Epidermal melanocyte (primary cell): ENCODE results near the gene CDH24.
"Not testable (repeated sequence)": the region's sequence is repeated elsewhere in the genome, so short reads cannot be mapped to it uniquely, and the experiment has no call there.

Experiments
- DNase-seq: peaks from one replicate; pipeline ENCODE4 v3.0.0; 2011; ENCODE audit warnings: low spot score; ENCODE audit not compliant: insufficient read length

CDH24 gene

GRCh38 chr14:23021434-23021833 lies 35.9 kb downstream of the CDH24 start:
- DNase-seq, result no peak

DNA sequence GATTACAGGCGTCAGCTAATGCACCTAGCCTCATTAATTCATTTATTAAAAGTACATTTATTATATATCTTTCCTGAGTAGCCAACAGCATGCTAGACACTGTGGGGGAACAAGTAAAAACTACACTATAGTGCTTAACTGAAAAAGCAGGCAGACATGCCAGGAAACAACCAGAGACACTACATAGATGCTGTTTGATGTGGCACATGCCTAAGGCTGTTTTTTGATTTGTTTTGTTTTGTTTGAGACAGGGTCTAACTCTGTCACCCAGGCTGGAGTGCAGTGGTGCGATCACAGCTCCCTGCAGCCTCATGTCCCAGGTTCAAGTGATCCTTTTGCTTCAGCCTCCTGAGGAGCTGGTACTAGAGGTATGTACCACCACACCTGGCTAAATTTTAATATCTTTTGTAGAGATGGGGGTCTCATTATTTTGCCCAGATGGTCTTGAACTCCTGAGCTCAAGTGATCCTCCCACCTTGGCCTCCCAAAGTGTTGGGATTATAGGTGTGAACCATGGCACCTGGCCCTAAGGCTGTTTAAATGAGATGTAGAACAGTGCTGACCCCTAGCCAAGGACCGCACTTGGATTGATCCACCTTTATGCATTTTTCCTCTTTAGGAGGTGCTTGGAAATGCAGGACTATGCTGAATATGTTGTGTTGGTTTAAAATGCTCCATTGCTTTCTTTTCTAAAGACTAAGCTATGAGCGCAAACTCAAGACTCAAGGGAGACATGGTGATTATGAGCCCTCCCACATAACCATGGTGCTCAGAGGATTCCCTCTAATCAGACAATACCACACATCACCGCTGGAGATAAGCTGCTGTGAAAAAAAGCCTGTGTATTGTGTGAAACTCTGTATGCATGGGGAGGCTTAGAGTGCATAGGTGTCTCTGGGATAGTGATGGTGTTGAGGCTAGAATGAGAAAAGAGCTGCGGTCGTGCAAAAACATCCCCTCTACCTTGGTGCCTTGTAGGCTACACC lies 36.9 kb downstream of the CDH24 start:
- no peak for DNase-seq

- no peak for DNase-seq
Measured at GRCh38 chr14:23018107-23018506, 39.2 kb downstream of the CDH24 start.

GRCh38 chr14:23017091-23017490 lies 40.2 kb downstream of the CDH24 start:
- no peak for DNase-seq

DNA sequence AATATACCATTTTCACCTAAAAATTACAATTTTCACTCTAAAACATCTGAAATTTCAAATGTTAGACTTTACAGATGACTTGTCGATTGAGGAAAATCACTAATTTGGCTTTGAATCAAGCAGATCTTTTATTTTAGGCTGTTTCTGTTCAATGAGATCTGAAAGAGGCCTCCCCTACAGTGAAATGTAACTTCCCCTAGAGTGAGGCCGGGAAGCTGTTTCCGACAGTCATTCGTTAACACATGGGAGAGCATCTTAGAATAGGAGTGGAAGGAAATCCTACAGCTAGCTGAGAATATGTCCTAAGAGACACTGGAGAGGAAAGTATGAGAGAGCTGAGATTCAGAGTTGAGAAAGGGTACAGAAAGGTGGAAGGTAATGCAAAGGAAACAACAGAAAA lies 41.7 kb downstream of the CDH24 start:
- no peak for DNase-seq

GRCh38 chr14:23013749-23014054 lies 43.6 kb downstream of the CDH24 start:
- DNase-seq, result not testable (repeated sequence)

GRCh38 chr14:23013054-23013748 lies 44.1 kb downstream of the CDH24 start:
- DNase-seq, result no peak

DNA sequence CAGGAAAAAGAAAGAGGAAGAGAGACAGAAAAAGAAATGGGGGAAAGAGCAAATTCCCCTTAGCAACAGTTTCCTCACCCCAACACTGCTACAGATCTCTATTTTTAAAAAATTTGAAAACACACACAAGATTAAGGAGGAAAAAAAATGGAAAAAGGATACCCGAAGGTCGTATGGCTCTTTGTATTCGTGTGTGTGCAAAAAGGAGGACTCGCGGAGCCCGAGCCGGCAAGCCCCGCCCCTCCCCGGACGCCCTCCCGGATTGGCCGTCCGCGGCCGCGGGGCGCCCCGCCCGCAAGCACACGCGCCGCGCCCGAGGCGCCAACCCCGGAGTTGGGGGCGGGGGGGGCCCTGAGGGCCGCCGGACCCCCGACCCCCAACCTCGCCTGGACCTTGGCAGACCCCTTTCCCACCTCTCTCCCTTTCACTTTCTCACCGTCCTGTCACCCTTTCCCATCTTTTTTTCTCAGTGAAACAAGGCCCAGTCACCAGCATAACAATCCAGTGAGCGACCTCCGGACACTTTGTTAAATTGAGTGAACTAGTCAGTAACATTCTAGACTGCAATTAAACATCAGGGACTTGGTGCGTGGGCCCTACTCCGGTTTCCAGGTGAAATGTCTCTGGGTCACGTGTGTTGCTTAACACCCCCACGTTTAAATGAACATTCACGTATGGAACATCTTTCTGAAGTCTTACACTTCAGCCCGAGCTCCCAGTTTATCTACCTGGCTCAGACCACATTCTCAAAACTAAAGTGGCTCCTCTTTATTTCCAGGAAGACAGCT lies 47.2 kb downstream of the CDH24 start, which contains the start of gene C14orf93:
C14orf93 (minus strand) TSS at position 205 of the 788 bp plus-strand sequence. CDS start 11,120 bp downstream, outside the sequence.
- peak; percentile 60 for DNase-seq

DNA sequence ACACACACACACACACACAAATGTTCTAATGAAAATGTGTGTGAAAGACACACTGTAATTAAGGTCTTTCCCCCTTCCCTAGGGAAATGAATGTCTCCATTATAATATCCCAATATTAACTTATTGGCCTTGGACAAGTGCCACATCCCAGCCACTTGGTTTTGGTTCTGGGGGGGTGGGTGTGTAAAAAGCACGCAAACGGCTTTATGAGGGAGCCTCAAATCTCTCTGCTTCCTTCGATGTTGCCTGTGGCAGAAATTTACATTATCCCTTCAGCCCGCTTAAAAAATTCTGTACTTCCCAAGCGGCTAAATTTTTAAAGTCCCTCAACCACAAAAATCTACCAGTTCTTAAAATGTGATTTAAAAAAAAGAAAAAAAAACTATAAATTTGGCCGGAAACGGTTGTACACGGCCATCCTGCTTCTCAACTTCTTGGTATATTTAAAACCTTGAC lies 47.8 kb downstream of the CDH24 start:
- no peak for DNase-seq

DNA sequence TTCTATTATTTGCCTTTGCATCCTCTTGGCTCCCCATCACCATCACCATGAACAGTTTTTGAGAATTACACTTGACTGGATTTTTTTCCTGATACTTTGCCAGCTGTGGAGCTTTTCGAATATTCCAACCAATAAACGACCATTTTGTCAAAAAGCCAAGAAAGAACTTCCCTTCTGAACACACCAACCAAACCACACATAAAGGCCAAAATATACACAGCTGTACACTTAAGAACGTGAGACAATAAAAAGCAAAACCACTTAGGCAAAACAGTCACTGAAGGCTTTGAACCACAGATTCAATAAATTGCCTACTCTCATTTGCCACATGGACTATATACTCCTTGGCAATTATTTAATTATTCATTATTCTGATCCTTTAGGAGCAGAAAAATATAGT lies 48.5 kb downstream of the CDH24 start:
- no peak for DNase-seq

DNA sequence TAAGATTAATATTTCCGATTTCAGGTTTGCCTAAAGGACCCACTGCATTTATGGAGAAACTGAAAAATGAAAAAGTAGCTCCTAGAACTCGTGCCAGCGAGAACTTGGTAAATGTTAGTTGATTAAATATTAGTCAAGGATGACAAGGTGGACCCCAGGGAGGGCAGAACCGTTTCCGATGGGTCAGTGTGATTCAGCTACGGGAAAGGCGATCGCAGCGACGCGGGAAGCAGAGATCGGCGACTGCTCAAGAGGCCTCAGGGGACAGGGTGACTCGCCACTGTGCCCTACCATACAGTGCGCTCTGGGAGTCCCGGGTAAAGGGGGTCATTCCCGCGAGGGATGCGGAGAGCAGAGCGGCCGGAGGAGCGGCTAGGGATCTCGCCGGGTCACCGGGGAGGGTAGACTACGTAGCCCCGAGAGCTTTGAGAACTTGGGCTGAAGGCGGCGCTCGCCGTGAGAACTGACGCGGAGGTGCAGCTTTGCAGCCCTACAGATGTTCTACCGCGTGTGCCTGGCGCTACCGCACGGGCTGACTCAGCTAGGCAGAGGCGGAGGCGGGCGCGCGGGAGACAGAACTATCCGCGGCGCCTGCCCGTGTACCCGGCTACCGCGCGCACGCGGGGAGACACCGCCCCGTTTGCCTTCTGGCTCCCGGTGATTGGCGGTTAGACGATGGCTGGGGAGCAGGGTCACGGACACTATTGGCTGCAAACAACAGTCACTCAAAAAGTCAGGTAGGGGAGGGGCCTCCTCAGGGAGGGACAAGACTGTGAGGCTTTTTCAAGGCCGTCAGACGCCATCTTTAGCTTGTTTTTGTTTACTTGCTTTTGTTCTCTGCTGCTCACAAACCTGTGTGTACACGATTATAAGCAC lies 50.5 kb downstream of the CDH24 start:
- peak; percentile 99 for DNase-seq

DNA sequence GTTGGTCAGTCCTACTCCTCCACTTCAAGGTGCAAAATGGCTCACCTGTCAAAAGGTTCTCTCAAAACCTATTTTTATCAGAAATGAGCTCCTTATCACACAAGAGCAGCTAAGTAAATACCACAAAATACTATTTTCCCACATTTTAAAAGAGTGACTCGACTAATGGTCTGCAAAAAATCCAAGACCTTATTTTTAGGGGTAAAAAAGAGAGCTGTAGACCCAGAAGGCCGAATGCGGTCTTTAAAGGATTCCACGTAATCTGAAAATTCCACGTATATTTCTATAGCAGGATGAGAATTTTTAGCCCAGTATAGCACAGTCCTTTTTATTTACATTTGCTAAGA lies 51.2 kb downstream of the CDH24 start:
- DNase-seq, result no peak

GRCh38 chr14:23005451-23006187 lies 51.7 kb downstream of the CDH24 start:
- DNase-seq, result no peak

DNA sequence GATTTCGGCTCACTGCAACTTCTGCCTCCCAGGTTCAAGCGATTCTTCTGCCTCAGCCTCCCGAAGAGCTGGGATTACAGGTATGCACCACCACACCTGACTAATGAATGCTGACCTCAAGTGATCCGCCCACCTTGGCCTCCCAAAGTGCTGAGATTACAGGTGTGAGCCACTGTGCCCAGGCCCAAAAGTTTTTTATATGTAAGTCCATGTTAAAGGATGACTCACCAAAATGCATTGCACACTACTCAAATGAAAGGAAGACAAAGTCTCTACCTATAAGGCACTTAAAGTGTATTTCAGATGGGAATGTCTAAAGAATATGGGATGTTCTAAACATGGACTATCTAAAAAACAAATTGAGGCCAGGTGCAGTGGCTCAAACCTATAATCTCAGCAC lies 53.0 kb downstream of the CDH24 start:
- not testable (repeated sequence) for DNase-seq

DNA sequence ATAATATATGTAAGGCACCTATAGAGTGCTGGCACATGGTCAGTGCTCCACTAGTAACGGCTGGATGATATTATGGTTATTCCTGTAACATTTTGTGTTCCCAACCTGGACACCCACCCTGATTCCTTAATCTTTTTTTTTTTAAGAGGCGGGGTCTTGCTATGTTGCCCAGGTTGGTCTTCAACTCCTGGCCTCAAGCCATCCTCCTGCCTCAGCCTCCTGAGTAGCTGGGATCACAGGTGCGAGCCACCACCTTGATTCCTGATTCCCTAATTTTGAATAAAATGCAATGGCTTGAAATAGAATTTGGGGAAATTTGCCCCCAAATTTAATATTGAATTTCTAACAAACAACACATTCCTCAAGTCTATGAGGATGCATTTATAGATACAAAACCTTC lies 54.7 kb downstream of the CDH24 start:
- DNase-seq, result no peak

DNA sequence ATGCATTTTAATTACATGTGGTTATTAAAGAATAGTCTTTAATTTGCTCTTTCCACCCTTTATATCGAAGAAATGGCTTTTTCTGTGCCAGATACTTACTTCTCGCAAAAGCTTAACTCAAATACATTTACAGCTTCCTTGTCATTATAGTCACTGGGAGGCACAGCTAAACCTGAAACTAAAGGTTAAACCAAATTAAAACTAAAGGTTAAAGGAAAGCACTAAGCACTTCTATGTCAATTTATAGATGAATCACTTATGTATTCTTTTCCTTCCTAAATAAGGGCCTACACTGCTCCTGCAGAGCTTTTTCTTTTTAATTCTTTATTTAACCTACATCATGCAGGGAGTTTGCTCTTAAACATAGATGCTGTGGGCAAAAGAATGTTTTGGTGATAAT lies 56.5 kb downstream of the CDH24 start:
- DNase-seq, result no peak

- no peak for DNase-seq
Measured at GRCh38 chr14:22998329-22999012, 58.8 kb downstream of the CDH24 start.

DNA sequence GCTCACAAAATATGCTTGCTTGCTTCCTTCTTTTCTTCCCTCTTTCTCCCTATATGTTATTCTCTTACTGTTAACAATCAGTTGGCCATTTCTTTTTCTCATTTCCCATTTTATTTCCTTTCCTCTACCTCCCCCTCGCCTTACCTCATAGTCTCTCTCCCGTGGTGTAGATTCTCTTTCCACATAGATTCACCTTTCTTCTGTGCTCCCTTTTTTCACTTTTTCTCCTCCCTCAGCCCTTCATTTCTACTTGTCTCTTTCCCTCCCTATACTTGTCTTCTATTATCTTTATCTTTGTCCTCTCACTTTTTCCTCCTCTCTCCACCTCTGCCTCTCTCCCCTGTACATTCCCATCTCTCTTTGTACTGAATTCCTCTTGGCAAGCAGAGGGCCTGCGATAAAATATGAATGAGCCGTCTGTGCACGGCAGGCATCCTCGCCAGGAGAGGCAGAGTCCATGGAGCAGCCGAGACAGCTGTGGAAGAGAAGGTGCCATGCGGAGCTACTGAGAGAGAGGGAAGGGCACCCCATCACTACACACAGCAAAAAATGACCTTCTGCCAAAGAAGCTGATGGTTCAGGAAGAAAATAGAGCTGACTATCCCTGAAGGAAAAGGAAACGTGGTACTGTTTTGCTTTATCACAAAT lies 59.5 kb downstream of the CDH24 start:
- DNase-seq, result no peak
